PC-9 (cell line): ENCODE results near the gene TPK1. TPM values are rescaled to one million over a fixed set of nuclear protein-coding genes. Genes with fewer than 3 reads are reported as not detected.

Experiments used
- BruUV-seq: library from RNA; stranded (reverse); fragments of 400-500 nt; replicated peaks from 2 replicates; lab custom pipeline; 2021; lab: Mats Ljungman, UMichigan
- CTCF ChIA-PET: fragments of 300-600 bp; sonication (Branson Sonifier 250); formaldehyde crosslinking; loops from one replicate; lab custom pipeline; 2022; ENCODE audit warnings: antibody characterized with exemption; lab: Charles Lee
- POLR2A ChIA-PET: fragments of 300-600 bp; sonication (Branson Sonifier 250); formaldehyde crosslinking; loops from one replicate; lab custom pipeline; 2022; ENCODE audit warnings: antibody characterized with exemption; ENCODE audit not compliant: unreplicated experiment; lab: Charles Lee
- DNase-seq, 2 experiments: peaks; one replicate each; pipeline versions ENCODE4 v3.0.0 to v3.0.0-alpha.2; 2015 to 2022; ENCODE audit warnings: mixed read lengths in 1 of 2
- H2AFZ ChIP-seq: fragments of 200-600 bp; sonication (generic); 2 replicates; pipeline ENCODE4 v1.8.1; 2017; ENCODE audit warnings: antibody characterized with exemption
- H3F3A ChIP-seq: fragments of 200-600 bp; sonication (generic); 2 replicates; pipeline ENCODE4 v1.8.1; 2017; ENCODE audit warnings: antibody characterized with exemption, mild to moderate bottlenecking, low read depth; ENCODE audit not compliant: insufficient read depth
- H3K27ac ChIP-seq: fragments of 200-600 bp; sonication (generic); 2 replicates; pipeline ENCODE4 v1.6.1; 2016; ENCODE audit warnings: mixed run types
- H3K27me3 ChIP-seq: fragments of 200-600 bp; sonication (generic); 2 replicates; pipeline ENCODE4 v1.6.1; 2016; ENCODE audit warnings: low read depth, mixed run types; ENCODE audit not compliant: insufficient read depth
- H3K36me3 ChIP-seq: fragments of 200-600 bp; sonication (generic); 2 replicates; pipeline ENCODE4 v1.6.1; 2016; ENCODE audit warnings: low read depth, mixed run types
- H3K4me1 ChIP-seq: fragments of 200-600 bp; sonication (generic); replicated peaks from 2 replicates; pipeline ENCODE4 v1.6.1; 2016; ENCODE audit warnings: mixed run types; ENCODE audit not compliant: insufficient read depth
- H3K4me2 ChIP-seq: fragments of 200-600 bp; sonication (generic); 2 replicates; pipeline ENCODE4 v1.6.1; 2017; ENCODE audit warnings: mixed run types
- H3K4me3 ChIP-seq: fragments of 200-600 bp; sonication (generic); 2 replicates; pipeline ENCODE4 v1.6.1; 2016; ENCODE audit warnings: mixed run types
- H3K79me2 ChIP-seq: fragments of 200-600 bp; sonication (generic); 2 replicates; pipeline ENCODE4 v1.6.1; 2017; ENCODE audit warnings: low read depth, mixed run types
- H3K9me2 ChIP-seq: fragments of 200-600 bp; sonication (generic); 2 replicates; pipeline ENCODE4 v1.8.1; 2017; ENCODE audit warnings: mild to moderate bottlenecking; ENCODE audit not compliant: insufficient read depth
- H3K9me3 ChIP-seq: fragments of 200-600 bp; sonication (generic); 2 replicates; pipeline ENCODE4 v1.8.1; 2016; ENCODE audit warnings: low read depth; ENCODE audit not compliant: insufficient read depth
- H4K20me1 ChIP-seq: fragments of 200-600 bp; sonication (generic); 2 replicates; pipeline ENCODE4 v1.8.1; 2017; ENCODE audit not compliant: insufficient read depth
- CTCF ChIP-seq: fragments of 200-600 bp; sonication (generic); conservative IDR thresholded peaks from 2 replicates; pipeline ENCODE4 v1.6.1; 2017; ENCODE audit warnings: mixed run types, antibody characterized with exemption, mild to moderate bottlenecking, moderate library complexity
- EZH2 ChIP-seq: fragments of 200-600 bp; sonication (generic); IDR thresholded peaks from 2 replicates; pipeline ENCODE4 v1.8.0; 2017; ENCODE audit warnings: antibody characterized with exemption, low read depth
- intact Hi-C: fragments of 100-400 bp; cut with micrococcal nuclease; formaldehyde crosslinking; loops from one replicate; pipeline ENCODE4 v1.10.0; 2022; ENCODE audit not compliant: unreplicated experiment
- total RNA-seq: library from RNA; stranded (reverse); gene quantifications from 2 replicates; pipeline ENCODE4 v1.2.3, GENCODE V29; 2021

TPK1 gene
- total RNA-seq, 1 experiment from 2014 or later: 0.90 TPM

DNA sequence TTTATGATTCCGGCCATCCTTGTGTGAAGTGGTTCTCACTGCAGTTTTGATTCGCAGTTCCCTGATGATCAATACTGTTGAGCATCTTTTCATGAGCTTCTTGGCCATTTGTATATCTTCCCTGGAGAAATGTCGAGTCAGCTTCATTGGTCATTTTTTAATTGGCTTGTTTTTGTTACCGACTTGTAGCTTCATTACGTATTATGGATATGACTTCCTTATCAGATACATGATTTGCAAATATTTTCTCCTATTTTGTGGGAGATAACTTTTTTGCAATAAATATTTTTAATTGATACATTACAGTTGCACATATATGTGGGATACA, 27.4 kb upstream of the TPK1 start:
- intact Hi-C loops: no loop called here
- no peaks in the 10 kb centered on the region for H3K36me3 ChIP-seq
- H3K9me2 ChIP-seq: no peaks in the 10 kb centered on the region
- ChIA-PET CTCF (no interaction called here), POLR2A (no interaction called here)
- H3F3A ChIP-seq: peaks cover 8% of the 10 kb centered on the region
- no peak overlapping the region for H3K27ac ChIP-seq
- no peak for DNase-seq
- H3K4me3 ChIP-seq: no peak overlapping the region
- 0 out of 2 replicates have a peak, but pooled peaks cover 3% of the 10 kb centered on the region for H3K9me3 ChIP-seq
- no peaks in the 10 kb centered on the region for H3K79me2 ChIP-seq
- no peaks in the 10 kb centered on the region for H4K20me1 ChIP-seq
- no peak overlapping the region for H2AFZ ChIP-seq
- no peak overlapping the region for H3K4me2 ChIP-seq
- H3K4me1 ChIP-seq: no peaks in the 10 kb centered on the region
- H3K27me3 ChIP-seq: peaks cover 9% of the 10 kb centered on the region
- no peak for TF ChIP-seq EZH2
- TF ChIP-seq CTCF: no peak
- BruUV-seq: no TSS peak

- CTCF ChIA-PET: no interaction called here
- peaks cover 9% of the 10 kb centered on the region for H3K27me3 ChIP-seq
Measured at GRCh38 chr7:144862612-144863319, 26.9 kb upstream of the TPK1 start.

GRCh38 chr7:144859739-144860138, 23.9 kb upstream of the TPK1 start:
- POLR2A ChIA-PET: no interaction called here
- no peak overlapping the region for H2AFZ ChIP-seq
- no peak for DNase-seq
- H3K79me2 ChIP-seq: no peaks in the 10 kb centered on the region
- TF ChIP-seq CTCF (no peak), EZH2 (no peak)
- 0 out of 2 replicates have a peak, but pooled peaks cover 3% of the 10 kb centered on the region for H3K9me3 ChIP-seq
- H3K27me3 ChIP-seq: peaks cover 8% of the 10 kb centered on the region
- intact Hi-C loops: no loop called here
- no peak overlapping the region for H3K4me2 ChIP-seq
- CTCF ChIA-PET: no interaction called here
- H3K9me2 ChIP-seq: no peaks in the 10 kb centered on the region
- peaks cover 8% of the 10 kb centered on the region for H3F3A ChIP-seq
- H4K20me1 ChIP-seq: no peaks in the 10 kb centered on the region
- H3K4me3 ChIP-seq: no peak overlapping the region
- no peak overlapping the region for H3K27ac ChIP-seq
- H3K4me1 ChIP-seq: no peaks in the 10 kb centered on the region
- H3K36me3 ChIP-seq: no peaks in the 10 kb centered on the region
- BruUV-seq: no TSS peak

More at GRCh38 chr7:144862612-144863319, 26.9 kb upstream of the TPK1 start:
- H3K4me1 ChIP-seq: no peaks in the 10 kb centered on the region
- no TSS peak for BruUV-seq
- H2AFZ ChIP-seq: no peak overlapping the region
- no peak overlapping the region for H3K4me2 ChIP-seq
- intact Hi-C loops: no loop called here
- H4K20me1 ChIP-seq: no peaks in the 10 kb centered on the region
- no peaks in the 10 kb centered on the region for H3K36me3 ChIP-seq
- no peak for DNase-seq
- no peaks in the 10 kb centered on the region for H3K79me2 ChIP-seq
- peaks cover 8% of the 10 kb centered on the region for H3F3A ChIP-seq
- TF ChIP-seq CTCF: no peak
- TF ChIP-seq EZH2: no peak
- H3K9me2 ChIP-seq: no peaks in the 10 kb centered on the region
- 0 out of 2 replicates have a peak, but pooled peaks cover 3% of the 10 kb centered on the region for H3K9me3 ChIP-seq
- no peak overlapping the region for H3K4me3 ChIP-seq
- POLR2A ChIA-PET: no interaction called here
- H3K27ac ChIP-seq: no peak overlapping the region
